CD4-positive, alpha-beta T cell treated with Interleukin-6 at 100 ng/mL for 8 hours (primary cell): ENCODE results near the gene RBM20.
A peak's percentile ranks its signal among the peaks of the same experiment; 100 is the strongest.

Experiments used
- DNase-seq: peaks from one replicate; pipeline ENCODE4 v3.0.0-alpha.2; 2020; ENCODE audit warnings: mixed read lengths, low spot score

Gene RBM20

DNA sequence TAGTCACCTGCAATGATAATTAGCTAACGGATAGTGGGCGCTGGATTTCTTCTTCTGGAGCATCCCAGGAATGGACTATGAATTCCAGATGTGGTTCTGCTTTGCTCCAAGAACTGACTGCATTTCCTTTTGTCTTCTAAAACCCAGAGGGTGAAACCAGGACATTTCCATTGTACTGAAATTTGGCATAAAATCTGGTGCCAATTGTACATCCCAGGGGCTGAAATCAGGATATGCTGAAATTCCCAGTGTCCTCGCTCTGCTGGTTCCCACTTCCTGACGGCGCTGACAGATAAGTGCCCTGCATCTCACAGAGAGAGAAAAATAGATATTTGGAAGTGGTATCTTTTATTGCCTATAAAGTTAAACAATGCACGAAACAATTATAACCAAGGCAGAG is 31.9 kb downstream of the RBM20 start:
- no peak for DNase-seq

DNA sequence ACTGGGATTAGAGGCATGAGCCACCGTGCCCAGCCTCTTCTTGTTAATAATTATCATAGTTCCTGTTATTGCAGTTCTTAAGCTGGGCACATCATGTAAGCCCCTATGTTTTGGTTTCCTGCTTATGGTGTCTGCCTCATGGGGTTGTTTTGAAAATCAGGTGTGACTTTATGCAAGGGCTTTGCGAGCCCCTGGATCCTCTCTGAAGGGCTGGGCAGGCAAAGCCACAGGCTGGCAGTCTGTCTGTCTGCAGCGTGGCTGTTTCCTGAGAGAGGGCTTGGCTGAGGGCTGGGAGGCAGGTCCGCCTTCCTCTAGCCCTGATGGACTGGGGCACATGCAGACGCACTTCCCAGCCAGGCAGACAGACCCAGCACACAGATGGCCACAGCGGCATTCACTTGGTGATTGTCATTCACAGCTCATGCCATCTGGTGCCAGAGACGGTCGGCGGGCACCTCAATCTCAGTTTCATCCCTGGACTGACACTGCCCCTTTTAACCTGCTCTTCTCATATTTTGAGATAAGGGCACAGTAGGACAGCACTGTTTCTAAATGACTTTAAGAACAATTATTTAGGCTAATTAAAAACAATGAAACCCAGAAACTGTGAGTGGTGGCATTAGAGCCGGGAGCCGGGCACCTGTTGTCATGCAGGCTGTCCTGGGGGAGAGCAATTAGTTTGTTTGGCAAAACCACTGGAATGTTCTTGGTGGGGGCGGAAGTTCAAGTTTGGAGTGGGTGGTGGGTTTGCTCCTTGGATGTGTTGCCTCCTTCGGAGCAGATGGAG is 35.5 kb downstream of the RBM20 start:
- no peak for DNase-seq

- DNase-seq, result no peak
Observed at GRCh38 chr10:110680273-110681020, 36.3 kb downstream of the RBM20 start.

GRCh38 chr10:110681023-110681681 is 37.0 kb downstream of the RBM20 start:
- peak; percentile 4 for DNase-seq

DNA sequence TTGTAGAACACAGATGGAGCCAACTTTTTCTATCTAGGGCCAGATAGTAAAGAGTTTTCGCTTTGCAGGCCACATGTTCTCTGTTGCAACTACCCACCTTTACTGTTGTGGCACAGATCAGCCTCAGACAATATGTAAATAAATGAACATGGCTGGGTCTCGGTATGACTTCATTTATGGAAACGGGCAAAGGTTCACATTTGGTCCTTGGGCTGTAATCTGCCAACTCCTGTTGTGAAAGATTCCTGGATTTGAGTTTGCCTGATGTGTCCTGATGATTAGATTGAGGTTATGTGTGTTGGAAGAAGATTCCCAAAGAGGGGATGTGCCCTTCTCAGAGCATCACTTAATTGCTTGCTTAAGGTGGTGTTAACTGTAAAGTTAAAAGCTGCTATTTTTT is 38.2 kb downstream of the RBM20 start:
- DNase-seq, result no peak

DNA sequence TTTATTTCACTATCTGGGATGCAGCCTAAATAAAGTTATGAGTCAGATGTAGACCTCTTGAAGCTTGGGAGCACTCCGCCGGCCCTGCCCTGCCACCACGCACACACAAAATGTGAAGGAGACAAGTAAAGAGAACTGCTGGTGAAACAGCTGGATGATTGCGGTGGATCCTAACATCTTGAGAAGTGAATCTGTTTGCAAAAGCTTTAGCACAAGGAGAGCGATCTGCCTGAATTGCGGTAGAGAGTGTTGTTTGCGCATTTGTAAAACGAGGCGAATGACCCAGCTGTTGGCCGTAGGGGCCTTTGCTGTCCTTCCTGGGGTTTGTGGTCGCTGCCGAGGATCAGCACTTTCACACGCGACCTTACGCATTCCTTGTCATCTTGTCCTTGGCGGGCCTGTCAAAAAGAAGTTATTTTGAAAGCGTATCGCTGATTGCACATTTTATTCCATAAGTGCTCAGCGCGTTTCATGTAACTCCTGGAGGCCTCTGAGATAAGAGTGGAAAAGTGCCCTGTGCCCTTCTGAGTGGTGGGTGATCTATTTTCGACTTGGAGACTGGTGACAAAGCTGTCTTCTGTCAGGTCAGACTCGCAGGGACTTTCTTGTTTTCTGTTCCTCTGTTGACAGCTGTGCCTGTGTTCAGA is 40.8 kb downstream of the RBM20 start:
- DNase-seq, result no peak

DNA sequence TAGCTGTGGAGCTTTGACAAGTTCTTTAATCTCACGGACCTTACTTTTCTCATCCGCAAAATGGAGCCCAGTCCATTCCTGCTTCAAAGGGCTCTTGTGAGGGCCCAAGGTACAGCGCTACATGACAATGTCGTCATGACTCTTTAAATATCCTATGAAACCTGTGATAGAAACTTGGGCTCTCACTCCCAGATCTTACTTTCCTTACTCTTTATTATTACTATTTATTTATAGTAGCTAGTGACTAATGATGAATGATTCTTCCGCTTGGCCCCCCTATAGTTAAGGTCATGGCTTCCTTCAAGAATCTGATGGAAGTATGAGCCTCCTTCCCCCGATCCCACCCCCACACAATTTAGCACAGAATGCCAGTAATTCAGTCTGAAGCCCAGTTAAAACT is 41.9 kb downstream of the RBM20 start:
- no peak for DNase-seq

DNA sequence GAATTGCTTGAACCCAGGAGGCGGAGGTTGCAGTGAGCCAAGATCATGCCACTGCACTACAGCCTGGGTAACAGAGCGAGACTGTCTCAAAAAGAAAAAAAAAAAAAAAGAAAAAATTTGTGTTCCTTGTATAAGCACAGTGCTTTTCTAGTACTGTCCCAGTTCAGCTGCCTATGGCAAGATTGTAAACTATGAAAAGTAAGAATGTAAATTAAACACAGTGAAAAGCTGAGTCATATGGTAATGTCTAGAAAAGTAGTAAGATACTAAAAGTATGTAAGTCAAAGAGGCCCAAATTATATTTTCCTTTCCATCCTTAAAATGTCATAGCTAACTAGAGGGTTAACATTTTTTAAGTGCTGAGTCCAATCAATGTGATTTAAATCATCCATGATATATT is 42.8 kb downstream of the RBM20 start:
- DNase-seq, result no peak

- DNase-seq, result no peak
Observed at GRCh38 chr10:110687400-110687799, 43.3 kb downstream of the RBM20 start.

- no peak for DNase-seq
Observed at GRCh38 chr10:110691139-110691538, 47.0 kb downstream of the RBM20 start.

DNA sequence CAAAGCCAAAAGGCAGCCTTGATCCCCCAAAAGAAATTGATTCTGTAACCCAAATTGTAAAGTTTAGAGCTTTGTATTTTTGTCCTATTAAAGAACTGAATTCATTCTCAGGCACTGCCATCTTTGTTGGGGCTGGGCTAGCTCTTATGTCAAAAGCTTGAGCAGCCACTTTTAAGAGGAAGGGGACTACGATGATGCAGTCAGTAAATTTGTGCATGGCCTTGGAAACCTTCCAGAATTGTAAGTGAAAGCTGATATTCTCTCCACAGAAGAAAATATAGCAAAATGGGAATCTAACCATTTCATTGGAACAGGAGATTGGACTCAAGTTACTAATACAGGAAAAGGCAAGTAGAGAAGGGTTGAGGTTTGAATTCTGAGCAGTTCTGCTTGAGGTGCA is 50.1 kb downstream of the RBM20 start:
- no peak for DNase-seq

DNA sequence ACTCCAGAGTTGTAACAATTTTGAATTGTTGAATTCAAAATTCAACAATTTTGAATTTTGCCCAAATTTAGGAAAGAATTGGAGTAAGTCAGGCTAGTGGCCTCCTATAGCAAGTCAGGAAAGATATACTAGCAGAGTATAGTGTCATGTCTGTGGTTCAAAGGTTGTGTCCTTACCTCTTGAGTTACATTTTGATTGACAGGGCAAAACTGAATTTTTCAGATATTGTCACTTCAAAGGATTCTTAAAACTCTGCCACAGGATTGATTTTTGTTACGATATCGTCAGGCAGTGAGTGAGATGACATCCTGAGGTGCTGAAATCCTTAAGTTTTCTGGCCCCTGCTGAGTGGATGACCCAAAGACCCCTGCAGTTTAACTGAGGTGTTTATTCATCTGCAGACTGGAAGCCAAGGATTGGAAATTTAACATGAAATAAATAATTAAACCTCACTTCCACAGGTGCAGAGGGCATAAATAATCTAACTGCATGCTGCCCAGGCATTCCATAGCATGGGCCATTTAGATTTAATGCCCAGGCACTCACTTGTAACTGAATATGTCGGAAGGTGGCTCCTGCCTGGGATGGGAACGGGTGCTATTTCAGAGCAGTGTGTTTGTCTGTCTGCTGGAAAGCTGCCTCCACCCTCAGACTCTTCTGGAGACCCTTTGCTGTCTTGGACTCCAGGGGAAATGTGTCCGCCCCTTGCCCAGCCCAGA is 50.8 kb downstream of the RBM20 start:
- DNase-seq, result no peak

DNA sequence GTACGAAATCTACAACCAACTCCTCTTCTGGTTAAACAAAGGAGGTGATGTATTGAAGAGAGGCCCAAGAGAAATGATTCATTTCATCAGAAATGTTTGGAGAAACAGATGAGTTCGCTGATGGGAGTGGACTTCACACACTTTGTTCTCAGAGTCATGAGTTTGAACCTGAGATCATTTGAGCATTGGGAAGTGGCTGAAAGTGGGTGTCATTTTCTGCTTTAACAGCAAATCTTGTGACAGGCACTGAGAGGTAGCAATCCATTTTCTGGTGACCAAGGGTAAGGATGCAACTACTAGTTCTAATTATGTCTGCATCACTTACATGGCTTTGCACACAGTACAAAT is 51.4 kb downstream of the RBM20 start:
- DNase-seq, result no peak

GRCh38 chr10:110696436-110696835 is 52.3 kb downstream of the RBM20 start:
- DNase-seq, result no peak

DNA sequence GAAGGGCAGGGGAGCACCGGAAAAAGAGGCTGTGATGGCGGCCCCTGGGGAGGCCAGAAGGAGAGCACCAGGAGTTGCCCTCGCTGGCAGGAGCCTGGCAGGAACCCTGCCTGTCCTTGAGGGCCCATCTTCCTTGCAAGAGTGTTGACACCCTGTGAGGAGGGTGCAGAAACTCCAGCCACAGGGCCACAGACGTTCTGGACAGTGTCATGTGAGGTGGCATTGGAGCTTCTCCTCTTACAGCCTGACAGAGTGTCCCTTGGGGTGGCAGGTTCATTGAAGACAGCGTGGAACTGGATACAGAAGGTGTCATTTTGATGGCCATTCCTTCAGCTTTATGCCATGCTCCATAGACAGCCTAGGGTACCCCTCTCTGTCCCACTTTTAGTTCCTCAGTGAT is 54.2 kb downstream of the RBM20 start:
- no peak for DNase-seq

- no peak for DNase-seq
Observed at GRCh38 chr10:110698782-110699201, 54.7 kb downstream of the RBM20 start.

DNA sequence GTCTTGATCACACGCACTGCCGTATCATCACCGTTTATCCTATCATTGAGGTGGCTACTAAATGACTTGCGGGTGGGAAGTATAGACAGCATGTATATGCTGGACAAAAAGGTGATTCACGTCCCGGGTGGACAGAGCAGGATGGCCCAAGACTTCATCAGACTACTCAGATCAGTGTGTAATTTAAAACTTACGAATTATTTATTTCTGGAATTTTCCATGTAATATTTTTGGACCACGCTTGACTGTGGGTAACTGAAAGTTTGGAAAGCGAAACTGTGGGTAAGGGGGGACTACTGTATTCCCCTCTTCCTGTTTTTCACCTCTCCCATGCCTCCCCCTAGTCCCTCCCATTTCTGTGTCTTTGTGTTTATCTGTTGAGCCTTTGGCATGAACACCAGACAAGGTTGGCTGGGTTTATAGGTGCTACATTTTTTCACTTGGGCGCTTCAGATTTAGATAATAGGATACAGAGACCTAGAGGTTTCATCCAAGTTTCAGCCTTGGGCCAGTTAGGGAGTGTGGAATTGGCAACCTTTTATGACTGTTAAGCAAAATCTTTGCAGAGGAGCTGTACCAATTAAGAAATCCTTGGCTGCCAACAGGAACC is 55.8 kb downstream of the RBM20 start:
- no peak for DNase-seq

DNA sequence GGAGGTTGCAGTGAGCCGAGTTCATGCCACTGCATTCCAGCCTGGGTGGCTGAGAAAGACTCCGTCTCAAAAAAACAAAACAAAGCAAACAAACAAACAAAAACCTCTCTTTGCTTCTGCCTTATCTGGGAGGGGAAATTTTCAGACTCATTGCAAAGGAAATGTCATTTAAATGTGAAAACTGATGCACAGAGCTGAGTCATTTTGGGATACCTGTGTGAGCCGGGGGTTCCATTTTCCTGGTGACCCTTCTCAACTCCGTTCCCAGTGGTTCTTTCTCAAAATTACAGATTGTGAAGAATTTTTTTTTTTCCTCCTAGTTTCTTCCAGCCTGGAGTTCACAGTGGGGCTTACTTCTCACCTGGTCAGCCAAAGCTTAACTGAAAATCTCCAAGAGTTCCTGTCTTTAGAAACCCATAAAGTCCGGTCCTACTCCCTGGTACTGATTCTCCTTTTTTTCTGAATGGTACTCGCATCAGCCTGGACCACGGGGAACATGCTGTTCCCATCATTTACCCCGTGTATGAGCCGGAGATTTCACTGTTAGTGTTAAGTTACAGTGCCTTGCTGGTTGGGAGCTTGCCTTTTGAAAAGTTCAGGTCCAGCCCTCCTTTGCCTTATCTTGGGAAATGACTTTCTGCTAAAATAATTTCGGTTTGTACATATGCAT is 56.9 kb downstream of the RBM20 start:
- DNase-seq, result no peak

- no peak for DNase-seq
Observed at GRCh38 chr10:110701617-110701971, 57.5 kb downstream of the RBM20 start.

- DNase-seq, result no peak
Observed at GRCh38 chr10:110704070-110704469, 59.9 kb downstream of the RBM20 start.

- no peak for DNase-seq
Observed at GRCh38 chr10:110704906-110705476, 60.9 kb downstream of the RBM20 start.
